Stimulated activated CD8-positive, alpha-beta memory T cell treated with anti-CD3 and anti-CD28 coated beads, Interleukin-4, amount 100 ng/mL, for 48 hours (primary cell): ENCODE measurements around the gene SYNGR4.
A peak's percentile ranks its signal among the peaks of the same experiment; 100 is the strongest.
"Not testable (repeated sequence)": the region's sequence is repeated elsewhere in the genome, so short reads cannot be mapped to it uniquely, and the experiment has no call there.

ENCODE experiments used
- DNase-seq: peaks from one replicate; pipeline ENCODE4 v3.0.0-alpha.2; 2020

SYNGR4 gene

GRCh38 chr19:48371771-48372170, 7.6 kb downstream of the SYNGR4 start:
- DNase-seq, result not testable (repeated sequence)

DNA sequence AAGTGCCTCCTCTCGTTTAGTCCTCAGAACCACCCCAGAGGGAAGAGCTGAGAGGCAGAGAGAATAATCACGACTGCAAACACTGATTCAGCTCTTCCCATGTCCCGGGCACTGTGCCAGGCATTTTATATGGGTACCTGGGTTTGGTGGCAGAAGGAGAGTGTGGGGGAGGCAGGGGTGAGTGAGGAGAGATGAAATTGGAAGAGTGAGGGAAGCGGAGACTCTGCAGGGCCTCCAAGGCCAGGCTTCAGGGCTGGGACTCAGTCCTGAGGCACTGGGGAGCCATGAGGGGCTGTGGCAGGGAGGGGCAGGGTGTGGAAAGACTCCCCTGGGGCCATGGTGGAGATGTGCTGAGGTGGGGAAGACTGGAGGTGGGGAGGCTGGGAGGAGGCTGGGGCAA, 8.7 kb downstream of the SYNGR4 start:
- no peak for DNase-seq

DNA sequence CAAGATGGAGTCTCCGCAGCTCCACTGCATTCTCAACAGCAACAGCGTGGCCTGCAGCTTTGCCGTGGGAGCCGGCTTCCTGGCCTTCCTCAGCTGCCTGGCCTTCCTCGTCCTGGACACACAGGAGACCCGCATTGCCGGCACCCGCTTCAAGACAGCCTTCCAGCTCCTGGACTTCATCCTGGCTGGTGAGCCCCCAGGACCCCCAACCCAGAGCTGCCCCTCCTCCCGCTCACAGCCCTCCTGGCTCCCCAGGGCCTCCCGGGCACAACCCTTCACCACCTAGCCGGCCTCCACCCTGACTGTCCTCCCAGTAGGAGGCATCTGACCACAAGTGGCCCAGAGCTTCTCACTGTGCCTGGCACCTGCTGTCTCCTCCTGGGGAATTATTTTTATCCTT, 9.4 kb downstream of the SYNGR4 start:
- DNase-seq, result no peak

DNA sequence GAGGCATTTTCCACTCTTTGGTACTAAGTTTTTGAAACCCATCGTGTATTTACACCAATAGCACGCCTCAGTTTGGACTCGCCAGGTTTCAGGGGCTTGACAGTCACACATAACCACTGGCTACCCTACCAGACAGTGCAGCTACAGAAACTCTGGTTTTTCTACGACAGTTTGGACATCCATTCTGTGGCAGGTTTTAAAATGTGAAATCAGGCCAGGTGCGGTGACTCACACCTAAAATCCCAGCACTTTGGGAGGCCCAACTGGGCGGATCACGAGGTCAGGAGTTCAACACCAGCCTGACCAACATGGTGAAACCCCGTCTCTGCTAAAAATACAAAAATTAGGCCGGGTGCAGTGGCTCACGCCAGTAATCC, 14.0 kb downstream of the SYNGR4 start:
- DNase-seq, result no peak

- no peak for DNase-seq
These were observed 14.9 kb downstream of the SYNGR4 start for GRCh38 chr19:48379058-48379457.

DNA sequence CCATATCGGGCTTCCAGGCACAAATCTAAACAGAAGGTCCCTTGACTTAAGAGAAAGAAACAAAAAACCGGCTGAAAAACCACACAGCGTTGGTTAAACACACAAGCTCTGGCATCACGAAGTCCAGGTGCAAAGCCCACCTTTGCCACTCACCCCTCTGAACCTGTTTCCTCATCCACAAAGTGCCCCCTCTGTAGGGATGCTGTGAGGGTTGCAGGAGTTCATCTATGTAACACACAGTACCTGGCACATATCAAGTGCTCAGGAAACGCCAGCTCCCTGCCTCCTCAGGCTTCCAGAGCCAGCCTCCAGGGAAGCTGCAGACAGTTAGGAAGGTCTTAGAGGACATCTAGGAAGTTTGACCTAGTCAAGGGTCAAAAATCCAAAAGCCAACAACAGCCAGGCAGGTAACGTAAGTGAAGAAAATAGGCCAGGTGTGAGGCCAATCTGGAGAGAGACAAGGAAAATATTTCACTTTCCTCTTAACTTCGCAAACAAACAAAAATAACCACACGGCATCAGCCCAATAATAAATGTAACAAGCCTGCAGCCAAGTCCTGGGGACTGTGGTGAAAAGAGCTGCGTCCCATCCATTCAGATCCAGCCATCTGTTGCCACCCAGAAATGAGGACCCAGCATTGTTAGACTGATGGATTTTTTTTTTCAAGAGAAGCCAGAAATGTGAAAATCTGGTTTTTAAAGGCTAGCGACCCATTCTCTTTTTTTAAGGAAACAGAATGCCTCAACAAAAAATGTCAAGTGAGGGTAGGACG, 17.2 kb downstream of the SYNGR4 start:
- DNase-seq, result no peak

GRCh38 chr19:48382286-48382685, 18.1 kb downstream of the SYNGR4 start:
- no peak for DNase-seq

DNA sequence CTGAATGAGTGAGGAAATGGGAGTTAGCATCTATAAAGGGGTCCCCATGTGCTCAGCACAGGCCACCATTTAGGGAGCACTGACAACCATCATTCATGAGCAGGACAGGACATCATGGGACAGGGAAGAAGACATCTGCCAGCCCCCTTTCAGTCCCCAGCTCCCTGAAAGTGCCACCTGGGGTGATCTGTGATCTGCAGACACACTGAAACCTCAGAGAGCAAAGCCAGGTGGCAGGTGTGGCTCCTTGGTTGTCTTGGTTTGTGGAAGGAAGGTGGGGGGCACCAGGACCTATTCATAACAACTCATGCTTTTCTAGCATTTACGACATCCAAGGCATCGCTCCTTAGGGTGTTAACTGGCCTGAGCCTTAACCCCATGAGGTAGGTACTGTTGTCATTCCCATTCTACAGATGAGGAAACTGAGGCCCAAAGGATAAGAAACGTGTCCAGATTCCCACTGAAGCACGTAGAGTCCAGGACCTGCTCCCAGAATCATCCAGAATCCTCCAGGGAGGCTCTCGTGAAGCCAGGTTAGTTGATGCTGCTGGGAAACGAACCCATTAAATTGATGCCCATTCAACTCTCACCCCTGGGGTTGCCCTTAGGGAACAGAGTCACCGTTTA, 21.4 kb downstream of the SYNGR4 start:
- DNase-seq, result no peak

GRCh38 chr19:48386981-48387380, 22.8 kb downstream of the SYNGR4 start:
- no peak for DNase-seq

GRCh38 chr19:48390188-48391099, 26.3 kb downstream of the SYNGR4 start:
- DNase-seq, result peak; percentile 74

DNA sequence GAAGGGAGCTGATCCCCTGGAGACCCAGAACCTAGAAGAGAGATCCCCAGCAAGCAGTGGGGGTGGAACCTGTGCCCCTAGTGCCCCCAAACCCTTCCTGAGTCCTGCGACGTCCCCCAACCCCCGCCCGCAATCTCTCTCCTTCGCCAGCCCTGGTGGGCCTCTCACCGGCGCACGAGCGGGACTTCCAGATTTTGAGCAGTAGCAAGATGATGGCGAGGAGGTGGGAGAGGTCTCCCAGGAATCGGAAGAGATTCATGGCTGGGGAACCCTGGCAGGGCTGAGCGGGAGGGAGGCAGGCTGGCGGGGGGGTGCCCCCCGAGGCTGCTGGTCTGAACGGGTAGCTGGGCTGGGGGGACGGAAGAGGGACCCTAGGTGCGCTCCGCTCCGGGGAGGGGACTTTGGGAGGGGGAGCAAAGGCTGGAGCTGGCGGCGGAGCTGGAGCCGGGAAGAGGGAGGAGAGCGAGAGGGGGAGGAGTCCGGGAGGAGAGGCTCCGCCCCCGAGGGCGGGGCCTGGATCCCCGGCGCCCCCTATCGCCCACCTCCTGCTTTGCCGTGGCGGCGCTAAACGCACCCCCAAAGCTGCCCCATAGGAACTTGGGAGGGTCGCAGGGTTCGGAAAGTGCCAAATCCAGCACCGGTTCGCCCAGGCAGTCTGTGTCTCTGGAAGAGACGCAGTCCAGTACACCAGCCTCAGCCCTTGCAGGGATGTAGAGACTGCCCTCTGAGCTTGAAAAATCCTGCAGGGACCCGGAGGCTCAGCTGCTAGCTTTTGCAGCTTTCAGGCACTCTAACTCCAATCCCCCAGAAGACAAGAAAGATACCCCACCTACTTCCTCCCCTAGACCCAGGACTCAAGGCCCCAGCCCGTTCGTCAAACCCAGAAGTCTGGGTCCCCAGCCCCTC, 27.2 kb downstream of the SYNGR4 start, which contains the start of gene KDELR1:
Gene KDELR1 (minus strand): TSS at position 452 of the 906 bp plus-strand sequence. CDS start 193 bp downstream, at position 259.
- DNase-seq, result peak; percentile 87

DNA sequence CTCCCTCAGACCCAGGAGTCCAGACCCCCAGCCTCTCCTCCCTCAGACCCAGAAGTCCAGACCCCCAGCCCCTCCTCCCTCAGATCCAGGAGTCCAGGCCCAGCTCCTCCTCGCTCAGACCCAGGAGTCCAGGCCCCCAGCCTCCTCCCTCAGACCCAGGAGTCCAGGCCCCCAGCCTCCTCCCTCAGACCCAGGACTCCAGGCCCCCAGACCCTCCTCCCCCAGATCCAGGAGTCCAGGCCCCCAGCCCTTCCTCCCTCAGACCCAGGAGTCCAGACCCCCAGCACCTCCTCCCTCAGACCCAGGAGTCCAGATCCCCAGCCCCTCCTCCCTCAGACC, 27.8 kb downstream of the SYNGR4 start:
- not testable (repeated sequence) for DNase-seq

- no peak for DNase-seq
These were observed 28.8 kb downstream of the SYNGR4 start for GRCh38 chr19:48392860-48393558.

DNA sequence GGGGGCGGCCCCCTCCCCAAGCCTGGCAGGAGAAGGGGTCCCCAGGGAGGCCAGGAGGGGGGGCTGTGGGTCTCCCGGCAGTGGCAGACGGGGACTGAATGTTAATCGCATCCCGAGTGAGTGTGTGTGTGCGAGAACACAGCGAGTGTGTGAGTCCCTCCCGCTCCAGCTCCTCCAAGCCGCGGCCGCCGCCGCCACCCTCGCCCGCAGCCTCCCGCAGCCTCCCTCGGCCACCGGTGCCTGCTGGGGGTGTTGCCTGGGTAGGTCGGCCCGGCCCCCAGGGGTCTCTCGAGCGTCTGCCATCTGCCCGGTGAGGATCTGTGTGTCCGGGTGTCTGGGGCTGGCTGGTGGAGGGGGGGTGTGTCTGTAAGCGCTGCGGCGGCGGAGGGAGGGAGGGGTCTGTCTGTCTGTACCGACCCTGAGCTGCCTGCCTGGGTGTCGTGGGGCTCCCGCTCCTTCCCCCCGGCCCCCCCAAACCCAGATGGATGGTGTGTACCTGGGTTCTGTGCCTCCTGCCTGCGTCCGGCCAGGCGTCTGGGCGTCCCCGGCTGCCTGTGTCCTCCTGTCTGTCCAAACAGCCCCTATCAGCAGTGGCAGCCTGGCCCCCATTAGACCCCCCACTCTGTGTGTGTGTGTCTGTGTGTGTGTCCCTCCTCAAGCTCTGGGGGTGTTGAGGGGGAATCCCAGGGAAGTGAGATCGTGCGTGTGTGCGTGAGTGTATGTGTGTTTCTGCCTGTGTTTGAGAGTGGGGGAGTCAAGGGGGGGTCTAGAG, 29.6 kb downstream of the SYNGR4 start, which contains the start of gene GRIN2D:
Gene GRIN2D (plus strand): TSS at position 110 of the 772 bp plus-strand sequence. CDS start 4,725 bp downstream, outside the sequence.
- peak; percentile 46 for DNase-seq

GRCh38 chr19:48394331-48395169, 30.4 kb downstream of the SYNGR4 start:
- no peak for DNase-seq

GRCh38 chr19:48395170-48395455, 30.9 kb downstream of the SYNGR4 start:
- no peak for DNase-seq

GRCh38 chr19:48395499-48395898, 31.3 kb downstream of the SYNGR4 start:
- DNase-seq, result no peak

DNA sequence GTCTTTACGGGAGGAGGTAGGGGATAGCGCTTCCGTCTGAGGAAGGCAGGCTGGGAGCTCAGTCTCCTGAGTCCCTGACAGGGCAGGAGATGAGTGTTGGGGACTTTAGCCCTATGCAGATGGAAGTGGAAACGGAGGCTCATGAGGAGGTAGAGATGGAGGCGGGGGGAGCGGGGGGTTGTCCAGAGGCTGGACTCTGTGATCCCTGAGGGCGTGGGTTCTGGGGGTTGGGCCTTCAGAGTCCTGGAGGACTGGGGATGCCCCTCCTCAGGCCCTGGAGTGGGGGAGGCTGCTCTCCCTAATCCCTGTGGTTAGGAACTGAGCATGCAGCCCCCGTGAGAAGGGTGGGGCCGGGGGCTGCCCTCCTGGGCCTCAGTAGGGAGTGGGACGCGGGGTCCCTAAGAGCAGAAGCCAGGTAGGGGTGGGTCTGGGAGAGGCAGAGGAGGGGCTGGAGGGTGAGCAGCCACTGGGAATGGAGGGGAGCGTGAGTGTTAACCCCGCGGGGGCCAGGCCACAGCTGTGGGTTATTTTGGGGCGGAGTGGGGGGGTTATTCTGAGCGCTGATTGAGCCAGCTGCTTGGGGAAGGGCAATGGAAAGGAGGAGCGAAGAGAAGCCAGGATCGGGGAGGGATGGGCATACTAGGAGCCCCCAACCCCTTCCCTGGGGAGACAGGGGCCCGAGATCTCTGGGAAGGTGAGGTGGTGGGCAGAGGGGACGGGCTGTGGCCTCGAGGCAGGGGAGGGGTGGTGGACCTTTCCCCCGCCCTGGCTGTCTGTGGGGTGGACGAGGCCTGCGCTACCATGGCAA, 32.1 kb downstream of the SYNGR4 start:
- no peak for DNase-seq

- DNase-seq, result no peak
These were observed 32.6 kb downstream of the SYNGR4 start for GRCh38 chr19:48396824-48397176.
